PC-9 (cell line): ENCODE data around the gene PCGF3.

Source experiments
- CTCF ChIP-seq: fragments of 200-600 bp; sonication (generic); conservative IDR thresholded peaks from 2 replicates; pipeline ENCODE4 v1.6.1; 2017; ENCODE audit warnings: mixed run types, antibody characterized with exemption, mild to moderate bottlenecking, moderate library complexity
- EZH2 ChIP-seq: fragments of 200-600 bp; sonication (generic); IDR thresholded peaks from 2 replicates; pipeline ENCODE4 v1.8.0; 2017; ENCODE audit warnings: antibody characterized with exemption, low read depth

- TF ChIP-seq CTCF = no peak
- TF ChIP-seq EZH2 = no peak
These were observed 29.4 kb upstream of the PCGF3 start for GRCh38 chr4:675980-676870.
